ENCODE results near the gene FBXW7.
A peak's percentile ranks its signal among the peaks of the same experiment; 100 is the strongest.

FBXW7 gene

DNA sequence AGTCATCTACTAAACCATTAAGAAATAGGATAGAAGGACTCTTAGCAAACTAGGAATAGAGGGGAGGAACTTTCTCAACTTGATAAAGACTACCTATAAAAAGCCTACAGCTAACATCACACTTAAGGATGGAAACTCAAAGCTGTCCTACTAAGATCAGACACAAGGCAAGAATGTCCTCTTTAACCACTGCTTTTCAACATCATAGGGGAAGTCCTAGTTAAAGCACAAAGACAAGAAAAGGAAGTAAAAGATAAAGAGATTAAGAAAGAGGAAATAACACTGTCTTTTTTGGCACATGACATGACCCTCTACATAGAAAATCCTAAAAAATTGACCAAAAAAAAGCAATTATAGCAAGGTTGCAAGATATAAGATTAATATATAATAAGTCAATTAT lies 136.6 kb downstream of the FBXW7 start:
- peak; percentile 77 for FAIRE-seq
- no peak for DNase-seq (ENCODE audit: insufficient read length, low spot score)

DNA sequence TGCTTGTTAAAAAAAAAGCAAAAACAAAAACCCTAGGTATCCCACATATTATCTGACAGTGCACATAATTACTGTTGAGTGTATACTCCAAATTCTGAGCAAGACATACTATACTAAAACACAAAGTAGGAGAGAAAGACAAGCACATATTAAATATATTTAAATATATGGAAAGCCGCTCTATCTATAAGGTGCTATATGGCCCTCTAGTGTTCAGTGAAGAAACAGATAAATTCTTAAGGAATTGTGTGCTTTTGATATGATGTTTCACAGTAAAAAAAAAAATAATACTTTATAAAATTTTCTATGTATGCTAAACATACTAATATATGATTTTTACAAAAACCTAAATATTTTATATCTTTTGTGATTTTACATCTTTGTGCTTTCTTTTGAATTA lies 137.8 kb downstream of the FBXW7 start:
- FAIRE-seq (no peak), DNase-seq (ENCODE audit: insufficient read length, low spot score) (no peak)
- no peak for TF ChIP-seq POLR2A (IDR thresholded peaks at IDR 0.05; ENCODE audit: low read depth, low read length)

More for the DNA sequence above, 136.6 kb downstream of the FBXW7 start:
- peak; percentile 33; the same call in 1 of the 2 replicates for TF ChIP-seq SPI1 (IDR thresholded peaks at IDR 0.05; ENCODE audit: low read depth, low read length)
- TF ChIP-seq PAX5 (IDR thresholded peaks at IDR 0.05; ENCODE audit: insufficient read depth, low read length, severe bottlenecking) = no peak
- no peak for TF ChIP-seq POLR2A (IDR thresholded peaks at IDR 0.05; ENCODE audit: low read depth, low read length)
- TF ChIP-seq TAF1 (IDR thresholded peaks at IDR 0.05; ENCODE audit: low read depth, low read length) = no peak
- TF ChIP-seq POLR2AphosphoS5 (IDR thresholded peaks at IDR 0.05; ENCODE audit: low read depth, low read length) = no peak

DNA sequence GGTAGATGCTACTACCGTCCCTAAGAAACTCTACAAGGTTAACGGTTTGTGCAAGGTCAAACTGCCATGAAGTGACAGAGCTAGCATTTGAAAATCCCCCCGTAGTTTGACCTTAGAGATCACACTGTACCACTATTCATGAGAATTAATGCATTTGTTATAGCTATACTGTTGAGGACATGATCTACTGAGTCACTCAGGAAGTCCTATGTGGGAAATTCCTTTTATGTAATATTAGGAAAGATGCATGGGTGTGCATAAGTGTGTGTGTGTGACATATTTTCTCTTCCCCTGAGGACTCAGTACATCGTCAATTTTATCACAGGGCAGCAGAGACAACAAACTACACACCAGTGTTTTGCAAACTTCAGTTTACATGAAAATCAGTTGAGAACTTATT lies 141.1 kb downstream of the FBXW7 start:
- DNase-seq (ENCODE audit: insufficient read length, low spot score) = no peak
- TF ChIP-seq PAX5 (IDR thresholded peaks at IDR 0.05; ENCODE audit: insufficient read depth, low read length, severe bottlenecking) (no peak), POLR2A (IDR thresholded peaks at IDR 0.05; ENCODE audit: low read depth, low read length) (no peak), TAF1 (IDR thresholded peaks at IDR 0.05; ENCODE audit: low read depth, low read length) (no peak), SPI1 (IDR thresholded peaks at IDR 0.05; ENCODE audit: low read depth, low read length) (no peak), POU2F2 (IDR thresholded peaks at IDR 0.05; ENCODE audit: low read depth, low read length) (no peak), POLR2AphosphoS5 (IDR thresholded peaks at IDR 0.05; ENCODE audit: low read depth, low read length) (no peak)
- peak; percentile 38 for FAIRE-seq

DNA sequence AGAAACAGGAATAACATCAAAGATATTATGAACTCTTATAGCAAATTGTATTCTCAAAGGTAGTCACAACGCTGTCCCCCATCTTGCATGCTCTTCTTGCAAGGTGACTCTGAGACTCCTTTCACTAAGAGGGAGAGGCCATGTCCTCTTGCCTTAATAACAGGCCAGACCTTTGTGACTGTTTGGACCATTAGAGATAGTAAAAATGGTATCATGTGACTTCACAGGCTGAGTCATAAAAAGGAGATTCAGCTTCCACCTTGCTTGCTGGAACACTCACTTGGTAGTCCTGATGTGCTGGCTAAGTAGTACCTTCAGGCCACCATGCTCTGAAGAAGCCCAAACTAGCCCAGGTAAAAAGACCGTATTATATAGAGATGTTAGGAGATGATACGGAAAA lies 143.8 kb downstream of the FBXW7 start:
- peak; percentile 58 for FAIRE-seq
- DNase-seq (ENCODE audit: insufficient read length, low spot score) = no peak

DNA sequence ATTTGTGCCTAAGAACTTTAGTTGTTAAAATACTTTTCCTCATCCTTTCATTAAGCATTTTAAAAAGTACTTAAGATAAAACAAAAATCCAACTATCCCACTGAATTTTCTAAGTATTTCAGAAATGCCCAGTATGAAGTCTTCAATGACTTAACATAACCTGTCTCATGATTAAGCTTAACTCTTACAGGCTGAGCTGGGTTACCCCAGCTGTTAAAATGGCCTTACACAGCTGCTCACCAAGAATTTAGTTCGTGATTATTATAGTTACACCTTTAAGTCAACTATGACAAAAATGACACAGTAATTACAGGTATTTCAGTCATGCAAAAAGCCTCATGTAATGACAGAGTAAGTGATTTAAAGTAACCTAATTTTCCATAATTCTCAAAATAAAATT lies 145.7 kb downstream of the FBXW7 start:
- DNase-seq (ENCODE audit: insufficient read length, low spot score) (no peak), FAIRE-seq (peak; percentile 65)
- TF ChIP-seq POLR2A (IDR thresholded peaks at IDR 0.05; ENCODE audit: low read depth, low read length) (no peak), POU2F2 (IDR thresholded peaks at IDR 0.05; ENCODE audit: low read depth, low read length) (no peak), SPI1 (IDR thresholded peaks at IDR 0.05; ENCODE audit: low read depth, low read length) (no peak), TAF1 (IDR thresholded peaks at IDR 0.05; ENCODE audit: low read depth, low read length) (no peak), PAX5 (IDR thresholded peaks at IDR 0.05; ENCODE audit: insufficient read depth, low read length, severe bottlenecking) (no peak), POLR2AphosphoS5 (IDR thresholded peaks at IDR 0.05; ENCODE audit: low read depth, low read length) (no peak)

More for the DNA sequence above, 143.8 kb downstream of the FBXW7 start:
- TF ChIP-seq POLR2A (IDR thresholded peaks at IDR 0.05; ENCODE audit: low read depth, low read length) (no peak), SPI1 (IDR thresholded peaks at IDR 0.05; ENCODE audit: low read depth, low read length) (no peak), TAF1 (IDR thresholded peaks at IDR 0.05; ENCODE audit: low read depth, low read length) (no peak), PAX5 (IDR thresholded peaks at IDR 0.05; ENCODE audit: insufficient read depth, low read length, severe bottlenecking) (no peak), POU2F2 (IDR thresholded peaks at IDR 0.05; ENCODE audit: low read depth, low read length) (no peak), POLR2AphosphoS5 (IDR thresholded peaks at IDR 0.05; ENCODE audit: low read depth, low read length) (no peak)

DNA sequence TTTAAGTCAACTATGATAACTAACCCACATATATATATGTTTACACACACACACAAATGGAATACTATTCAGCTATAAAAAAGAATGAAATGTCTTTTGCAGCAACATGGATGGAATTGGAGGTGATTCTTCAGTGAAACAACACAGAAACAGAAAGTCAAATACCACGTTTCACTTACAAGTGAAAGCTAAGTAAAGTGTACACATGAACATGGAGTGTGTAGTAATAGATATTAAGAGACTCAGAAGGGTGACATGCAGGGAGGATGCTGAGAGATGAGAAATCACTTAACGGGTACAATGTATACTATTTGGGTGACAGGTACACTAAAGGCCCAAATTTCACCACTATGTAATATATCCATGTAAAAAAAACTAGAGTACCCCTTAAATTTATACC lies 146.5 kb downstream of the FBXW7 start:
- DNase-seq (ENCODE audit: insufficient read length, low spot score) (no peak), FAIRE-seq (no peak)
- TF ChIP-seq POLR2A (IDR thresholded peaks at IDR 0.05; ENCODE audit: low read depth, low read length) = no peak
- no peak for TF ChIP-seq SPI1 (IDR thresholded peaks at IDR 0.05; ENCODE audit: low read depth, low read length)

DNA sequence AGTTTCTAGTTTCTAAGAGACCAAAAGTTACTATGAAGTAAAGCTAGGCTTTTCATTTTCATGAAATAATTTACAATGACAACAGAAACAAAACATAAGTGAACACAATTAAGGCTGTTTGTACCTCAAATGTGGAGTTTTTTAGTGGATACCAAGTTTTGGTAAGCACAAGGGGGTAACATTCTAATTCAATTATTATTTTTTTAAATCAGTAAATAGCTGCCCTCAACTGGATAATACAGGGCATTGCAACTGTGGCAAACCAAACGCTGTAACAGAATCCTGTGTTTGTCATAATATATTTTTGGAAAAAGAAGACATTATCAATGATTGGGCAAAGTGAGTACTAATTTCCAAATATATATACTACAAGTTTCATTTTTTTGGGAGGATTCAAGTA lies 150.3 kb downstream of the FBXW7 start:
- TF ChIP-seq PAX5 (IDR thresholded peaks at IDR 0.05; ENCODE audit: insufficient read depth, low read length, severe bottlenecking) (no peak), POLR2A (IDR thresholded peaks at IDR 0.05; ENCODE audit: low read depth, low read length) (no peak), SPI1 (IDR thresholded peaks at IDR 0.05; ENCODE audit: low read depth, low read length) (no peak), POU2F2 (IDR thresholded peaks at IDR 0.05; ENCODE audit: low read depth, low read length) (no peak), POLR2AphosphoS5 (IDR thresholded peaks at IDR 0.05; ENCODE audit: low read depth, low read length) (no peak), TAF1 (IDR thresholded peaks at IDR 0.05; ENCODE audit: low read depth, low read length) (no peak)
- DNase-seq (ENCODE audit: insufficient read length, low spot score) = no peak
- no peak for FAIRE-seq

DNA sequence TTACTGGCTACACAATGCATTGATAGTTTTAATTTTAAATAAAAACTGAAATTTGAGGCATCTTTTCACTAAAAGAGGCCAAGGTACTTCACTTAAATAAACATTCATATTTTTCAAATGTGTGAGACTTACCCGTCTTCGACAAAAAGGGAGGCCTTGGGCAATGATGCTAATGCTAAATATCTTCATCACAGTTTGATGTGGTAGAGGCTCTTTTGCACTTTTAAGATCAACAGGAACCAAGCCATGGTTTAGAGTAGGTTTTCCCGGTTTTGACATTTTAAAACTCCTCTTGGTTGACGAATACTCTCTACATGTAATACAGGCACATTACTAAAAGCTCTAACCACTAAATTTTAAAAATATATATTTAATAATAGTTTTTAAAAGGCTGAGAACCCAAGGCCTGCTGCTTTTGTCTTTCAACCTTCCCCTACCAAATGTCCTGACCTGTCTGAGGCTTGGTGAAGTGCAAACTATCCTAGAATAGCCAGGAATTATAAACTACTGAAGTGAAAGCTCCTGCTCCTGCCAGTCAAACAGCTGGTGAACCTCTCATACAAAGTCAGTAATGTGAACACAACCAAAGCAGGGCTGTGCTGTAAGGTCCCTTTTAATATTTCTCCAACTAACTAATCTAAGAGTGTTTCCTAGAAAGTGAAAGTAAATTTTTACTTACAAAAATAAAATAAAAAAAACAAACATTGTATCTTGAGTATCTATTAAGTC lies 153.7 kb downstream of the FBXW7 start:
- FAIRE-seq (peak; percentile 31), DNase-seq (ENCODE audit: insufficient read length, low spot score) (no peak)

DNA sequence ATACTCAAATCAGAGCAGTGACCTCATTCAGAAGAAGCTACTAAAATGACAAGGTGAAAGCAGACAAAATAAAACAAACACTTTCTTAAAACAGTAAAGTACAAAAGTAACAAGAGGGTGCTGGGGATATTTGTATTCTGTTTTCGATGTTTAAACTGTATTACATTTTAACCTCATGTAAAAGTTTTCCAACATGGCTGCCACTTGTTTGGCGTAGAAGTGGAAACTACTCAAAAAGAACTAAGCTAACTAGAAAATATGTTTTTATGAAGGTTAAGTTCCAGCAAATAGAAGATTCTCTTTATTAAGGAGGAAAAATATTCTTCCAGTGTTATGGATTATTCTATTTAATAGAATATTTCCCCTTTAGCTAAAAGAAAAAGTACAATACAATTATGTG lies 155.0 kb downstream of the FBXW7 start:
- no peak for FAIRE-seq
- TF ChIP-seq PAX5 (IDR thresholded peaks at IDR 0.05; ENCODE audit: insufficient read depth, low read length, severe bottlenecking) = no peak
- no peak for TF ChIP-seq POLR2AphosphoS5 (IDR thresholded peaks at IDR 0.05; ENCODE audit: low read depth, low read length)
- no peak for TF ChIP-seq POU2F2 (IDR thresholded peaks at IDR 0.05; ENCODE audit: low read depth, low read length)
- no peak for TF ChIP-seq SPI1 (IDR thresholded peaks at IDR 0.05; ENCODE audit: low read depth, low read length)
- TF ChIP-seq POLR2A (IDR thresholded peaks at IDR 0.05; ENCODE audit: low read depth, low read length) = no peak
- no peak for TF ChIP-seq TAF1 (IDR thresholded peaks at IDR 0.05; ENCODE audit: low read depth, low read length)
- DNase-seq (ENCODE audit: insufficient read length, low spot score) = no peak

More for the DNA sequence above, 153.7 kb downstream of the FBXW7 start:
- TF ChIP-seq TAF1 (IDR thresholded peaks at IDR 0.05; ENCODE audit: low read depth, low read length) (no peak), SPI1 (IDR thresholded peaks at IDR 0.05; ENCODE audit: low read depth, low read length) (no peak), PAX5 (IDR thresholded peaks at IDR 0.05; ENCODE audit: insufficient read depth, low read length, severe bottlenecking) (no peak), POLR2AphosphoS5 (IDR thresholded peaks at IDR 0.05; ENCODE audit: low read depth, low read length) (no peak), POLR2A (IDR thresholded peaks at IDR 0.05; ENCODE audit: low read depth, low read length) (no peak), POU2F2 (IDR thresholded peaks at IDR 0.05; ENCODE audit: low read depth, low read length) (no peak)

DNA sequence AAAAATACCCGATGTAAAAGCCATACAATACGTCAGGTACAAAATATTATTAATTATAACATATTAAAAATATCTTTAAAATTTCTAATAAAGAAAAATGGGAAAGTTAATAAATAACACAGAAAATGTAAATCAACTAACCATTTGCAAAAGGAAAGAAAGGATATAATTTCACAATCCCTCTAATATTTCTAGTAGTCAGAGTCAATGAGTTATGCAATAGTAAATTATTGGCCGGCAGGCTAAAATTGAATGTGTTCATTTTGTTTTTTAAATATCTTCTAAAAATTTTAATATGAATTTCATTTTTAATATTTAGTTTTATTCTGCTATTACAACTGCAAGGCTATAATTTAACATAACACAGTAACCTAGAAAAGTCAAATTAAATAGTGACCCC lies 155.7 kb downstream of the FBXW7 start:
- FAIRE-seq (no peak), DNase-seq (ENCODE audit: insufficient read length, low spot score) (no peak)
- no peak for TF ChIP-seq PAX5 (IDR thresholded peaks at IDR 0.05; ENCODE audit: insufficient read depth, low read length, severe bottlenecking)
- TF ChIP-seq TAF1 (IDR thresholded peaks at IDR 0.05; ENCODE audit: low read depth, low read length) = no peak
- TF ChIP-seq POLR2AphosphoS5 (IDR thresholded peaks at IDR 0.05; ENCODE audit: low read depth, low read length) = no peak
- no peak for TF ChIP-seq SPI1 (IDR thresholded peaks at IDR 0.05; ENCODE audit: low read depth, low read length)
- no peak for TF ChIP-seq POLR2A (IDR thresholded peaks at IDR 0.05; ENCODE audit: low read depth, low read length)
- TF ChIP-seq POU2F2 (IDR thresholded peaks at IDR 0.05; ENCODE audit: low read depth, low read length) = no peak

Data from GM12891 (cell line).